LNCaP clone FGC (cell line): ENCODE data around the gene OR2S2.
"Not testable (repeated sequence)": the region's sequence is repeated elsewhere in the genome, so short reads cannot be mapped to it uniquely, and the experiment has no call there.

ENCODE experiments used
- DNase-seq: peaks from one replicate; pipeline ENCODE4 v3.0.0-alpha.2; 2011; ENCODE audit warnings: low read depth
- H3K4me3 ChIP-seq: 2 replicates; pipeline ENCODE4 v1.5.1; 2011; ENCODE audit warnings: mild to moderate bottlenecking, low read depth, low read length, control low read depth
- CTCF ChIP-seq: IDR thresholded peaks from 2 replicates; pipeline ENCODE4 v1.5.1; 2012; ENCODE audit warnings: mild to moderate bottlenecking; ENCODE audit not compliant: control insufficient read depth, insufficient read depth; ENCODE audit errors: extremely low read depth

OR2S2 gene

DNA sequence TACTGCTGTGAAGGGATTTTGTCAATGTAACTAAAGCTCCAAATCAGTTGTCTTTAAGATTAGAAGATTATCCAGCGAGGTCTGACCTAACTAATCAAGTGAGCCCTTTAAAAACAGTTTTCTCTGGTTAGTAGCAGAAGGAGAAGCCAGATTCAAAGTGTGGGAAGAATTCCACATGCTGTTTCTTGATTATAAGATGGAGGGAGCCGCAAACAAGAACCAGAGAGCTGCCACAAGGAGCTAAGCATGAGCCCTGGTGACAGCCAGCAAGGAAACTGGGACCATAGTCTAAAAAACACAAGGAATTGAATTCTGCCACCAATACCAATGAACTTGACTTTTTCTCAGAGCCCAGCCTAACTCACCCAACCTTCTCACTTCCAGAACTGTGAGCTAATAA is 37.0 kb upstream of the OR2S2 start:
- no peak overlapping the region for H3K4me3 ChIP-seq
- DNase-seq = no peak
- TF ChIP-seq CTCF = no peak

DNA sequence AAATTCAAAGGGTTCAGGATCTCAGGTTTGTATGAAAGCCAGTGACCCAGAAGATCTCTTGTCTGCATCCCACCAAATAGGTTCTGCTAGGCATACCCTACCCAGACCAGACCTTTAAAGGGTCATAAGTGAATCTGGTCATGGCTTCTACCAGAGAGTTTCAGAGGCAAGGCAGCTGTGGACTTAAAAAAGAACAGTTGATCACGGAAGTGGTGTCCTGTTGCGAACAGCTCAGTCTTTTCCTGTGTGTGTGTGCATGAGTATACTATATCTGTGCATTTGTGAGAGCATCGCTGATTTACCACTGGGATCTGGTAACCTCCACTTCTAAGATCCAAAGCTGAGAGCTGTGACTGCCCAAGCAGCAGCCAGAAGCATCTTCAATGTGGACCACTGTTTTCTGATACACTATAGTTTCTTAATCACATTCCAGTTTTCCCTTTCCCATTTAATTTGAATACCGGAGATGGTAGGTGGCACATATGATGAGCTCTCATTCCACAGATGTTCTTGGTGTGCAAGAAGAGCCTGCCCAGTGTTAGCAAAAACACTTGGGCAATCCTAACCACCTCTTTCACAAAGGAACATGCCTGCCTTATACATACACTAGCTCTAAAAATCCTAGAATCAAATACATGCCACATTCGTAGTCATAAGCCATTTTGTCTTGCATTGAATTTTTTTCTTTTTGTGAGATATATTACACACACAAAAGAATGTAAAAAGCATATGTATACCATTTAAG is 36.2 kb upstream of the OR2S2 start:
- no peak for DNase-seq
- H3K4me3 ChIP-seq = no peak overlapping the region
- TF ChIP-seq CTCF = no peak

GRCh38 chr9:35993136-35993535 is 35.2 kb upstream of the OR2S2 start:
- H3K4me3 ChIP-seq = not testable (repeated sequence)
- DNase-seq = peak; percentile 32

DNA sequence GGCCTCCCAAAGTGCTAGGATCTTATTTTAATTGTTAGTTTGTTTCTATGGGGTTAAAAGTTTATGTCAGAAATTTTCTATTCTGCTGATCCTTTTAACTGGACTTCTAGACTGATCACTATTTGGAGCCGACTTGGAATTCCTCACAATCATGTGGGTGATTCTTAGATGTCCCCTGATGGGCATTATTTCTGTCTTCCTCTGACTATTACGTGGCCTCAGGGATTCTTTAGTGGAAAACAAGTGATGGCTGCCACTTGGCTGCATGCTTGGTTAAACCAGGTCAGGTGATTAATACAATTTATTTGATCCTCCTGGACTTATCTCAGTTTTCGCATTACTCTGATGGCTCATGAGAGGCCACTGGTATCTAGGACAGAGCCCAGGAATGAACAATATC is 32.2 kb upstream of the OR2S2 start:
- DNase-seq = no peak
- no peak for TF ChIP-seq CTCF
- H3K4me3 ChIP-seq = no peak overlapping the region

- no peak for DNase-seq
- H3K4me3 ChIP-seq = no peak overlapping the region
- no peak for TF ChIP-seq CTCF
Observed at GRCh38 chr9:35984021-35984420, 26.1 kb upstream of the OR2S2 start.

DNA sequence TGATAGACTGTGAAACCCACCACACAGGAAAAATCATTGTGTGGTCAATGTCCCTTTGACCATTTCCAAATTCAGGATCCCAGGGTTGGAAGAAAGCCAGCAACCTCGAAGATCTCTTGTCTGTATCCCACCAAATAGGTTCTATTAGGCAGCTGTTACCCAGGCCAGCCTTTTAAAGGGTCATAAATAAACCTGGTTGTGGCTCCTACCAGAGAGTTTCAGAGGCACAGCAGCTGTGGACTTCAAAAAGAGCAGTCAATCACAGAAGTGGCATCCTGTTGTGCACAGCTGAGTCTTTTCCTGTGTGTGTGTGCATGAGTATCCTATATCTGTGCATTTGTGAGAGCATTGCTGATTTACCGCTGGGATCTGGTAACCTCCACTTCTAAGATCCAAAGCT is 23.7 kb upstream of the OR2S2 start:
- no peak overlapping the region for H3K4me3 ChIP-seq
- DNase-seq = no peak
- TF ChIP-seq CTCF = no peak

- no peak overlapping the region for H3K4me3 ChIP-seq
- peak; percentile 77 for DNase-seq
- no peak for TF ChIP-seq CTCF
Observed at GRCh38 chr9:35980289-35981011, 22.5 kb upstream of the OR2S2 start.
